ENCODE results near the gene THRA.

Gene THRA

DNA sequence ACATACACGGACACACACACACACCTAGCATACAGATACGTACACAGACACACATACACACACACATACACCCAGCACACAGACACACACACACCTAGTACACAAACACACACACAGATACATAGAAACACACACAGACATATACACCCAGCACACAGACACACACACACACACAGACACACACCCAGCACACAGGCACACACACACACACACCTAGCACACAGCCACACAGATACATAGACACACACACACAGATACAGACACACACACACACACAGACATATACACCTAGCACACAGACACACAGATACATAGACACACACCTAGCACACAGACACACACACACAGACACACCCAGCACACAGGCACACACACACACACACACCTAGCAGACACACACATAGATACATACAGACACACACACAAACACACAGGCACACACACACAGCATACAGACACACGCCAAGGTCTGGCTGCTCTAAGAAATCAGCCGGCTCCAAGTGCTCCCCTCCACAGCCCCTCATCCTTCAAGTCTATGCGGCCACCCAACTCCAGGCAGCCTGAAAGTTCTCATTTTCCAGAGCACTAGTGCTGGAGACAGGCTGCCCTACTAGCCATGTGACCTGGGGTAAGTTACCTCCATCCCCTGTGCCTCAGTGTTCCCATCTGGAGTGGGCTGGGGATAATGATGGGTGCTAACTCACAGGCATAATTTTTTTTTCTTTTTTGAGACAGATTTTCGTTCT lies 24.5 kb downstream of the THRA start:
- TF ChIP-seq, protein P1, sequence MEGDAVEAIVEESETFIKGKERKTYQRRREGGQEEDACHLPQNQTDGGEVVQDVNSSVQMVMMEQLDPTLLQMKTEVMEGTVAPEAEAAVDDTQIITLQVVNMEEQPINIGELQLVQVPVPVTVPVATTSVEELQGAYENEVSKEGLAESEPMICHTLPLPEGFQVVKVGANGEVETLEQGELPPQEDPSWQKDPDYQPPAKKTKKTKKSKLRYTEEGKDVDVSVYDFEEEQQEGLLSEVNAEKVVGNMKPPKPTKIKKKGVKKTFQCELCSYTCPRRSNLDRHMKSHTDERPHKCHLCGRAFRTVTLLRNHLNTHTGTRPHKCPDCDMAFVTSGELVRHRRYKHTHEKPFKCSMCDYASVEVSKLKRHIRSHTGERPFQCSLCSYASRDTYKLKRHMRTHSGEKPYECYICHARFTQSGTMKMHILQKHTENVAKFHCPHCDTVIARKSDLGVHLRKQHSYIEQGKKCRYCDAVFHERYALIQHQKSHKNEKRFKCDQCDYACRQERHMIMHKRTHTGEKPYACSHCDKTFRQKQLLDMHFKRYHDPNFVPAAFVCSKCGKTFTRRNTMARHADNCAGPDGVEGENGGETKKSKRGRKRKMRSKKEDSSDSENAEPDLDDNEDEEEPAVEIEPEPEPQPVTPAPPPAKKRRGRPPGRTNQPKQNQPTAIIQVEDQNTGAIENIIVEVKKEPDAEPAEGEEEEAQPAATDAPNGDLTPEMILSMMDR (IDR thresholded peaks at IDR 0.05; ENCODE audit: low read depth, low read length): no peak
- no peak overlapping the region for H3K4me3 ChIP-seq (ENCODE audit: low read depth, low read length)

DNA sequence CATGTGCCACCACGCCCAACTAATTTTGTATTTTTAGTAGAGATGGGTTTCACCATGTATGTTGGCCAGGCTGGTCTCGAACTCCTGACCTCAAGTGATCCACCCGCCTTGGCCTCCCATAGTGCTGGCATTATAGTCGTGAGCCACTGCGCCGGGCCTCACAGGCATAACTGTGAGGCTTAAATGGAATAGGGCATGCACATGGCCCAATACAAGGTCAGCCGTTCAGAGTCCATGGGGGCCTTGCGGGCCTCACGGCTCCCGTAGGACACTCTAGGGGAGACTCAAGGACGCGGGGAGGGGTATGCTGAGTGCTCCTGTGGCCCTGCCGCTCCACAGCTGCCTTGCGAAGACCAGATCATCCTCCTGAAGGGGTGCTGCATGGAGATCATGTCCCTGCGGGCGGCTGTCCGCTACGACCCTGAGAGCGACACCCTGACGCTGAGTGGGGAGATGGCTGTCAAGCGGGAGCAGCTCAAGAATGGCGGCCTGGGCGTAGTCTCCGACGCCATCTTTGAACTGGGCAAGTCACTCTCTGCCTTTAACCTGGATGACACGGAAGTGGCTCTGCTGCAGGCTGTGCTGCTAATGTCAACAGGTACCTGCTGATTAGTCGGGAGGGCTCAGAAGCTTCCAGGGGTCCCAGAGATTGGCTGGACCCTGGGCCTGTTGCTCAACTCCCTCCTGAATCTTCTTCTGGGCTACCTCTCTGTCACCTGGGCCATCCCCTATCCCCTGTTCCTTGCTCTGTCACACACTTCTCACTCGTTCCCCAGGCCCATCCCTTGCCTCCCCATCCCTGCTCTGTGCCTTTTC lies 25.3 kb downstream of the THRA start:
- no peak overlapping the region for H3K4me3 ChIP-seq (ENCODE audit: low read depth, low read length)
- TF ChIP-seq, protein P1 (IDR thresholded peaks at IDR 0.05; ENCODE audit: low read depth, low read length): no peak

DNA sequence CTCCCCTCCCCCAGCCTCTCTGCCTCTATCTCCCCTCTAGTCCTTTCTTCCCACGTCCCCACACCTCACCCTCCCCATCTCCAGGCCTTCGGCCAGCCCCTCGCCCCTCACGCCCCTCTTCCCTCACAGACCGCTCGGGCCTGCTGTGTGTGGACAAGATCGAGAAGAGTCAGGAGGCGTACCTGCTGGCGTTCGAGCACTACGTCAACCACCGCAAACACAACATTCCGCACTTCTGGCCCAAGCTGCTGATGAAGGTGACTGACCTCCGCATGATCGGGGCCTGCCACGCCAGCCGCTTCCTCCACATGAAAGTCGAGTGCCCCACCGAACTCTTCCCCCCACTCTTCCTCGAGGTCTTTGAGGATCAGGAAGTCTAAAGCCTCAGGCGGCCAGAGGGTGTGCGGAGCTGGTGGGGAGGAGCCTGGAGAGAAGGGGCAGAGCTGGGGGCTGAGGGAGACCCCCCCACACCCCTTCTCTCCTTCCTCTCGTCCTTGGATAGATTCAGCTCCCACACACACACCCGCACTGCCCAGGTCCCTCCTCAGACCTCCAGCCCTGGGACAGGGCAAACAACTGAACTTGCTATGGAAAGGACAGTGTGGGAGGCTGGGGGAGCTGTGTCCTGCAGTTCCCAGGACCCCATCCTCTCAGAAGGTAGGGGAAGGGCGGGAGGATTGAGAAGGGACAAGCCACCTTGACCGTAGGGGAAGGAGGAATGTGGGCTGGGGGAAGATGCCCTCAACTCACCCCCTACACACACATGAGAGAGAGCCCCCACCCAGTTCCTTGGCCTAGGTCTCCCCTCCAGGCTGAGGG lies 26.5 kb downstream of the THRA start:
- H3K4me3 ChIP-seq (ENCODE audit: low read depth, low read length): no peak overlapping the region
- TF ChIP-seq, protein P1 (IDR thresholded peaks at IDR 0.05; ENCODE audit: low read depth, low read length): no peak

DNA sequence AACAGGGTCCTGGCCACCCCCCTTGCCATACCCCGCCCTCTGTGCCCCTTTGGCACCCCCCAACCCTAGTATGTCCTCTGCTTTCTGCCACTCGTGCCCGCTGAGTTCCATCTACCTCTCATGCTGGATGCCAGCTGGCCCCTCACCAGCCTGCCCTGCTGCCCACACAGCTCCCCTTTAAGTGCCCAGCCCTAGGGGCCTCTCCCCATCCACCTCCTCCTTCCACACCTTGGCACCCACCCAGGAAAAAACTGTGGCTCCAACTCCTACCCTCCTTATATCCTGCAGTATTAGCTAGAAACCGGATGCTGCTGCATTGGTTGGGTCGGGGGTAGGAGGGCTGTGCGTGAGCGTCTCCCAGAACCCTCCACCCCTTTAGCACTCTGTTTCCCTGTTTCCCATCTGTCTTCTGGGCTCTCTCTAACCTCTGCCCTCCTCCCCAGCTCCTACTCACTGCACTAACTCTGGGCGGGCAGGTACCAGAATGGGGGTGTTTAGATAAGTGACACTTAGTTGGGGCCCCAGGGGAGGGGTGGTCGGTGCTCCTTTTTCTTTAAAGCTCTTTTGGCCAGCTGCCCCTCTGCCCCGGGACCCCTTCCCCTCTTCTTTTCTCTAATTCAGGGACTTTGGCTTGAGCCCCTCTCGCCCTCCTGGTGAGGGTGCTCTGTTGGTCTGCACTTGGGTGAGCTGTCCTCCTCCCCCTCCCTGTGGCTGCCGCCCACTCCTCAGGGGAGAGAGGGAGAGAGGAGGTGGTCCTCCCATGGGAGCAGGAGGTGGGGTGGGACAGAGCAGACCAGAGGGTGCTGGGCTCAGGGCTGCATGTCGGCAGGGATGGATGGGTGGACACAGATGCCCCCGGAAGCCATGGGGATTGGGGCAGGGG lies 27.7 kb downstream of the THRA start:
- TF ChIP-seq, protein P1 (IDR thresholded peaks at IDR 0.05; ENCODE audit: low read depth, low read length): no peak
- H3K4me3 ChIP-seq (ENCODE audit: low read depth, low read length): no peak overlapping the region

DNA sequence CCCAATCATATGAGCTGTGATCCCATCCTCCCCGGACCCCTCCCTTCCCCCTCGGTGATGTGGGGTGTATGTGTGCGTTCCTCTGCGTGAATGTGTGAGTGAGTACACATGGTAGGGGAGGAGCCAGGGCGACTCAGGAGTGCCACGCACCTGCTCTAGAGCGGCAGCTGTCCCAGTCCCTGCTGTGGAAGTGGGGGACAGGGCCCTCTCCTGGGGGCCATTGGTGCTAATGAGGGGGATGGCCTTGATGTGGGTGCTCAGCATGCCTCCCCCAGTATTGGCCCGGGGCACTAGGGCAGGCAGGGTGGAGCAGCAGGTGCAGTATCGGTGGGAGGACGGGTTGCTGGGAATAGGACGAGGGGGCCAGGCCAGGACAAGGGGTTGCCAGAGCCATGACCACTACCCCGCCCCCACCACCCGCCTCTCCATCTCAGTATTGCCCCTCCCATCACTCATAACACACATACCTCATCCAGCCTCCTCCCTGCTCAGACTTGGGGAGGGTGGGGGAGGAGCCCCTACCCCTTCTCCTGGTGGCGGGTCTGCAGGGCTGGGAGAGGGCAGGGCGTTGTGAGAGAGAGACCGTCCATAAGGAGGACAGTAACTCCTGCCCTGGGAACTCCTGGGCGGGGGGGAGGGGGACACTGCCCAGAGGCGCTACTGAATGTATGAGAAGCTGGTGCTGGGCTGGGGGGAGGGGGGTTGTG lies 29.1 kb downstream of the THRA start:
- no peak overlapping the region for H3K4me3 ChIP-seq (ENCODE audit: low read depth, low read length)

More for the DNA sequence above, 29.1 kb downstream of the THRA start:
- TF ChIP-seq, protein P1 (IDR thresholded peaks at IDR 0.05; ENCODE audit: low read depth, low read length): no peak
